Immature natural killer cell (primary cell): ENCODE data around the gene HS3ST2. TPM values are rescaled to one million over a fixed set of nuclear protein-coding genes. Genes with fewer than 3 reads are reported as not detected.
A peak's percentile ranks its signal among the peaks of the same experiment; 100 is the strongest.

Source experiments
- DNase-seq, 3 donors: peaks; one replicate each; pipeline ENCODE4 v3.0.0; 2022; ENCODE audit warnings: mixed read lengths in 1 of 3
- H3K27ac Mint-ChIP-seq, 6 donors: one replicate each; pipeline ENCODE4 v1.8.0; 2020; ENCODE audit warnings: mixed read lengths in 6 of 6, mild to moderate bottlenecking in 5 of 6, inconsistent platforms in 4 of 6, moderate library complexity in 3 of 6
- H3K27me3 Mint-ChIP-seq, 3 donors: one replicate each; pipeline ENCODE4 v1.8.0; 2020 to 2021; ENCODE audit warnings: low read depth in 3 of 3, mild to moderate bottlenecking in 3 of 3, mixed read lengths in 3 of 3, moderate library complexity in 3 of 3, inconsistent platforms in 1 of 3
- H3K36me3 Mint-ChIP-seq, 3 donors: one replicate each; pipeline ENCODE4 v1.8.0; 2020; ENCODE audit warnings: mixed read lengths in 3 of 3, inconsistent platforms in 2 of 3, mild to moderate bottlenecking in 2 of 3
- H3K4me1 Mint-ChIP-seq, 2 donors: one replicate each; pipeline ENCODE4 v1.8.0; 2020; ENCODE audit warnings: inconsistent platforms in 2 of 2, mild to moderate bottlenecking in 2 of 2, mixed read lengths in 2 of 2, moderate library complexity in 1 of 2
- H3K4me3 Mint-ChIP-seq, 5 donors: one replicate each; pipeline ENCODE4 v1.8.0; 2020; ENCODE audit warnings: mild to moderate bottlenecking in 5 of 5, mixed read lengths in 5 of 5, inconsistent platforms in 3 of 5, moderate library complexity in 3 of 5
- H3K9me3 Mint-ChIP-seq, 6 donors: one replicate each; pipeline ENCODE4 v1.8.0; 2020; ENCODE audit warnings: mild to moderate bottlenecking in 6 of 6, mixed read lengths in 6 of 6, inconsistent platforms in 4 of 6, moderate library complexity in 3 of 6
- polyA plus RNA-seq, 3 donors: library from polyadenylated mRNA; unstranded; fragments of 300-500 nt; fragmentation: Illumina TruSeq; gene quantifications; one replicate each; pipeline ENCODE4 v1.2.3, GENCODE V29; 2021

The HS3ST2 gene
- polyA plus RNA-seq, result not detected

DNA sequence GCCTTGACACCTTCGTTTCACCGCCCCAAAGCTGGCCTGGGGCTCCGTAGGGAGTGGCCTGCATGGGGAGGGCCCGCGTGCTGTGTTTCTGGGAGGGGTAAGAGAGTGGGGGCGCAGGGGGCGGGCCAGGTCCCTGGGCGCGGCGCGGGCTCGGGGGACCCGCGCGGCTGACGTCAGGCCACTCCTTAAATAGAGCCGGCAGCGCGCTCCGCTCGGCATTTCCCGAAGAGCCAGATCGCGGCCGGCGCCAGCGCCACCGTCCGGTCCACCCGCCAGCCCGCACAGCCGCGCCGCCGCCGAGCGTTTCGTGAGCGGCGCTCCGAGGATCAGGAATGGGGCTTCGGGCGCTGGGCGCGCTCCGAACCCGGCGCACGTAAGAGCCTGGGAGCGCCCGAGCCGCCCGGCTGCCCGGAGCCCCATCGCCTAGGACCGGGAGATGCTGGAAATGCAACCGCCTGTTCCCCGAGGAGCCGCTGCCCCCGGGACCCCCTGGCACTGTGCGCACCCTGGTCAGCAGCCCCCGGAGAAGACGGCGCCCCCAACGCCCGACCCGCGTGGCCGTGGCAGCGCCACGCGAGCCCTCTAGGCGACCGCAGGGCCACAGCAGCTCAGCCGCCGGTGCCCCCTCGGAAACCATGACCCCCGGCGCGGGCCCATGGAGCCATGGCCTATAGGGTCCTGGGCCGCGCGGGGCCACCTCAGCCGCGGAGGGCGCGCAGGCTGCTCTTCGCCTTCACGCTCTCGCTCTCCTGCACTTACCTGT, at the start of gene HS3ST2:
Gene HS3ST2, plus strand, starts transcription at position 215 of the 763 bp plus-strand sequence. Its CDS starts 449 bp downstream, at position 664.
- peaks cover 6 to 7% (median 7%) of the 10 kb centered on the region in 3 donors for H3K27me3 Mint-ChIP-seq
- H3K4me1 Mint-ChIP-seq, result no peaks in the 10 kb centered on the region
- H3K27ac Mint-ChIP-seq, result no peak within 1 kb of the TSS
- no peaks in the 10 kb centered on the region for H3K9me3 Mint-ChIP-seq
- H3K4me3 Mint-ChIP-seq, result no peak within 1 kb of the TSS
- H3K36me3 Mint-ChIP-seq, result no peaks in the 10 kb centered on the region
- no peak for DNase-seq

DNA sequence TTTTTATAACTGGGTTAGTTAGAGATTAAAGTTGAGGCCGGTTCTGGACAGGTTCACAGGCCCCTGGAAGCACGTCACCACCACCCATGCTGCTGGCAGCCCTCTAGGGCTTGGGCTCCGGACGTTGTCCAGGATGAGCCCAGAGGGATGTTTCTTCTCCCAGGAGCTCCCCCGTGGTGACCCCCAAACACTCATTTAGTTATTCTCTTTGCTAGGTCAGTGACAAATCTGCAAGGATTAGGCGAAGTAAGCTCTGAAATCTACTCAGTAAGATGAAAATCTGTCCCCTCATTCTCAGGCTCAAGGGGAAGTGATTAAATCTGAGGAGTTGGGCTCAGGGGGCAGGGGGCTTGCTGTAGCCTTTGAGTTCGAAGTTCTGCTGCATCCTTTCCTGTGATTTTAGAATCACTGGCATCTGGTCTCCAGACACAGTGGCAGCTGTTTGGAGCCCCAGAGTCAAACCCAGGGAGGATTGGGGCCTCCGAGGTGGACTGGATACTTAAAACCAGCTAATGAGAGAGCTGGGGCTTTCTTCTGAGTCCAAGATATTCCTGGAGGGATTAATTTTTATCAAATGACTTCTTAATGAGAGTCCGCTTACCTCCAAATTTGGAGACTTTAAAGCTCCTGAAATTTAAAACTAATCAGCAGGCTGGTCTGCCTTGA, 49.2 kb upstream of the HS3ST2 start:
- Mint-ChIP-seq H3K27me3 (peaks cover 3 to 8% (median 6%) of the 10 kb centered on the region in 3 donors), H3K9me3 (peaks cover 0 to 1% (median 0%) of the 10 kb centered on the region in 6 donors), H3K36me3 (no peaks in the 10 kb centered on the region), H3K4me1 (no peaks in the 10 kb centered on the region), H3K27ac (no peak overlapping the region), H3K4me3 (no peak overlapping the region)
- DNase-seq, result no peak

DNA sequence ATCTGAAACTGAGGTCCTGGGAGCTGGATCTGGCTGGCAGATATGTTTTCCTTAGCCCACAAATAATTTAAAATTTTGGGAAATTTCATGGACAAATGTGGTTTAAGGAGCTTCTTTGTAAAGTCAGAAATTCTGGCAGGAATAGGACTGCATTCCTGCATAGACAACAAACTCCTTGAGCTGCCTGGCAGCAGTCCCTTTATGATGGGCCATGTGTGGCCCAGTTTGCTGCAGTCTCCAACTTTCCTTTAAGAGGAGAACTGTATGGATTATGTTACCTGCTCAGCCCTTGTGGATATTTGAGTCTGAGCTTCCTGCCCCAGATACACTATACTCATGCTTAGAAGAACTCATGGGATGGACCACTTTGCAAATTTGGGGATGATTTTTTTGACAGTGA, 48.5 kb upstream of the HS3ST2 start:
- no peak overlapping the region for H3K4me3 Mint-ChIP-seq
- H3K27ac Mint-ChIP-seq, result no peak overlapping the region
- H3K36me3 Mint-ChIP-seq, result no peaks in the 10 kb centered on the region
- DNase-seq, result no peak
- no peaks in the 10 kb centered on the region for H3K4me1 Mint-ChIP-seq
- H3K9me3 Mint-ChIP-seq, result no peaks in the 10 kb centered on the region
- H3K27me3 Mint-ChIP-seq, result peaks cover 6 to 8% (median 7%) of the 10 kb centered on the region in 3 donors

- Mint-ChIP-seq H3K27ac (no peak overlapping the region), H3K4me1 (no peaks in the 10 kb centered on the region), H3K9me3 (no peaks in the 10 kb centered on the region), H3K36me3 (no peaks in the 10 kb centered on the region), H3K27me3 (peaks cover 6 to 15% (median 11%) of the 10 kb centered on the region in 3 donors), H3K4me3 (no peak overlapping the region)
- DNase-seq, result no peak
These were observed 43.1 kb upstream of the HS3ST2 start for GRCh38 chr16:22770866-22771265.

DNA sequence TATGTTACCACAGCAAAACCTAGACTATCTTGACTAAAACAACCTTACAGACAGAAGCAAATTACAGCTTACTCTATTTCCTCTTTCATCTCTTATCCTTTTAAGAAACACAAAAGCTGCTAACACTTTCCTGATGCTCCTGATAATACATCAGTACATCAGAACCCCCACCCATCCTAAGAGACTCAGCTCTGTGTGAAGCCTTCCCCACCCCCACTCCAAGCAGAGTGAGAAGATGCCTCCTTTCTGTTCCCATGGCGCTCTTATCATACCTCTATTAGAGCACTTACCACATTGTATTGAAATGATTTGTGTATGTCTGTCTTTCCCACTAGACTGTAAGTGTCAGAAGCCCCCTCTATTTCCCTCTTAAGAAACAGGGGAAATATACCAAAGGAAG, 42.4 kb upstream of the HS3ST2 start:
- Mint-ChIP-seq H3K27ac (no peak overlapping the region), H3K4me3 (no peak overlapping the region), H3K27me3 (peaks cover 6 to 15% (median 11%) of the 10 kb centered on the region in 3 donors), H3K4me1 (no peaks in the 10 kb centered on the region), H3K36me3 (no peaks in the 10 kb centered on the region), H3K9me3 (no peaks in the 10 kb centered on the region)
- no peak for DNase-seq

GRCh38 chr16:22775220-22775922, 38.6 kb upstream of the HS3ST2 start:
- Mint-ChIP-seq H3K27ac (no peak overlapping the region), H3K27me3 (peaks cover 10 to 12% (median 10%) of the 10 kb centered on the region in 3 donors), H3K4me3 (no peak overlapping the region), H3K9me3 (peaks cover 0 to 7% (median 0%) of the 10 kb centered on the region in 6 donors), H3K4me1 (no peaks in the 10 kb centered on the region), H3K36me3 (no peaks in the 10 kb centered on the region)
- DNase-seq, result no peak

DNA sequence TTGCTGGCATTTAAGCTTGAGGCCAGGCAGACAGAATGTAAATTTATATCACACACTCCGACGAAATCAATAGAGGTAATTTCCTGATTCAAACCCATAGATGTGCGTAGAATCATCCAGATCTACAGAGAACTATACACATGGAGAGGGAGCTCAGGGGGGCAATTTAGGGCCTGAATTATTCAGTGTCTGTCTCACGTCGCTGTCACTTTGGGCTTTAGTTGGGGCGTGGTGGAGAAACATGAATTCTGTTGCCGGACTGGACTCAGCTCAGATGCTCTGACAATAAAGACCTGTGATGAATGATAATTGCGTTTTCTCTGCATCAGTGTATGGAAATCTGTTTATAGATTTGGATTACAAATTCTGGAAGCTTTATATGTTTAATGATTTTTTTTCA, 32.5 kb upstream of the HS3ST2 start:
- DNase-seq, result no peak
- no peaks in the 10 kb centered on the region for H3K36me3 Mint-ChIP-seq
- H3K27me3 Mint-ChIP-seq, result peaks cover 2 to 12% (median 9%) of the 10 kb centered on the region in 3 donors
- H3K4me3 Mint-ChIP-seq, result no peak overlapping the region
- H3K27ac Mint-ChIP-seq, result no peak overlapping the region
- H3K9me3 Mint-ChIP-seq, result peaks cover 0 to 10% (median 0%) of the 10 kb centered on the region in 6 donors
- H3K4me1 Mint-ChIP-seq, result peaks cover 3 to 8% of the 10 kb centered on the region in 2 donors

- Mint-ChIP-seq H3K36me3 (no peaks in the 10 kb centered on the region), H3K27me3 (peaks cover 2 to 9% (median 7%) of the 10 kb centered on the region in 3 donors), H3K4me1 (peaks cover 3 to 9% of the 10 kb centered on the region in 2 donors), H3K9me3 (peaks cover 0 to 6% (median 0%) of the 10 kb centered on the region in 6 donors), H3K27ac (no peak overlapping the region), H3K4me3 (no peak overlapping the region)
- no peak for DNase-seq
These were observed 31.6 kb upstream of the HS3ST2 start for GRCh38 chr16:22782314-22782713.

DNA sequence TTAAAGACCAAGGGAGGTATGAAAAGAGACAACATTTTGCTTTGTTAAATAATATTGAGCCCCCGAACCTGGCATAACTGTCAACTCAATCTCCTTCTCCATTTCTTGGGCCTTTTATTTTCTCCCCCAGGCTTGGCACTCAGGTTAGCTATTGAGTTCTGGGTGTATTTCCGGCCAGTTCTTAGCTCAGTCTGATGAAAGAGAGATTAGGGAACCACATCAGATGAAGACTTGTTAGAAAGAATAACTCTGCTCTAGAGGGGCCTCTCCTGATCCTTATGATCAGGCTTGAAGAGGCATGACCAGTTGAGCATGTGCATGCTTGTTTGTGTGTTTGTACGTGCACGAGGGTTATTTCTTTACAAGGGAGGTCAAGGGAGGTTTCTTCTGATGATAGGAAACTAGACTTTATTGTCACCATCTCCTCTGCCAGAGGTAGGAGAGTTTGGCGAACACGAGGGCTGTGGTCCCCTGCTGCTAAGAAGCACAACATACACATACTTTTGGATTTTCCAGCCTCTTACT, 29.2 kb upstream of the HS3ST2 start:
- peaks cover 8 to 18% of the 10 kb centered on the region in 2 donors for H3K4me1 Mint-ChIP-seq
- no peak overlapping the region for H3K4me3 Mint-ChIP-seq
- H3K36me3 Mint-ChIP-seq, result no peaks in the 10 kb centered on the region
- H3K27ac Mint-ChIP-seq, result no peak overlapping the region
- H3K9me3 Mint-ChIP-seq, result peaks cover 0 to 2% (median 0%) of the 10 kb centered on the region in 6 donors
- H3K27me3 Mint-ChIP-seq, result peaks cover 2 to 6% (median 3%) of the 10 kb centered on the region in 3 donors
- DNase-seq, result no peak

DNA sequence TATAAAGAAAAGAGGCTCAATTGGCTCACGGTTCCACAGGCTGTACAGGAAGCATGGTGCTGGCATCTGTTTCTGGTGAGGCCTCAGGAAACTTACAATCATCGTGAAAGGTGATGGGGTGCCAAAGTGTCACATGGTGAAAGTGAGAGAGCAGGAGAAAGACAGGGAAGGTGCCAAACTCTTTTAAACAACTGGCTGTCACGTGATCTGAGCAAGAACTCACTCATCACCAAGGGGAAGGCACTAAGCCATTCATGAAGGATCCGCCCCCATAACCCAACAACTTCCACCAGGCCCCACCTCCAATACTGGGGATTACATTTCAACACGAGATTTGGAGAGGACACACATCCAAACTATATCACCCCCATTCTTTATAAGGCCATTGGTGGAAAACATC, 28.4 kb upstream of the HS3ST2 start:
- Mint-ChIP-seq H3K9me3 (peaks cover 0 to 2% (median 0%) of the 10 kb centered on the region in 6 donors), H3K27me3 (peaks cover 2 to 6% (median 3%) of the 10 kb centered on the region in 3 donors), H3K4me1 (peaks cover 8 to 18% of the 10 kb centered on the region in 2 donors), H3K36me3 (no peaks in the 10 kb centered on the region), H3K4me3 (no peak overlapping the region), H3K27ac (no peak overlapping the region)
- no peak for DNase-seq

- Mint-ChIP-seq H3K36me3 (no peaks in the 10 kb centered on the region), H3K4me3 (peak overlapping the region in 1 of 5 donors; percentile 6), H3K4me1 (peaks cover 8 to 18% of the 10 kb centered on the region in 2 donors), H3K27me3 (peaks cover 3 to 6% (median 4%) of the 10 kb centered on the region in 3 donors), H3K9me3 (peaks cover 0 to 2% (median 0%) of the 10 kb centered on the region in 6 donors), H3K27ac (no peak overlapping the region)
- DNase-seq, result no peak
These were observed 27.7 kb upstream of the HS3ST2 start for GRCh38 chr16:22786284-22786683.

- no peak overlapping the region for H3K4me3 Mint-ChIP-seq
- no peak for DNase-seq
- H3K9me3 Mint-ChIP-seq, result peaks cover 0 to 2% (median 0%) of the 10 kb centered on the region in 6 donors
- no peaks in the 10 kb centered on the region for H3K36me3 Mint-ChIP-seq
- no peak overlapping the region for H3K27ac Mint-ChIP-seq
- H3K27me3 Mint-ChIP-seq, result peaks cover 3 to 6% (median 4%) of the 10 kb centered on the region in 3 donors
- peaks cover 8 to 18% of the 10 kb centered on the region in 2 donors for H3K4me1 Mint-ChIP-seq
These were observed 27.3 kb upstream of the HS3ST2 start for GRCh38 chr16:22786691-22787090.

DNA sequence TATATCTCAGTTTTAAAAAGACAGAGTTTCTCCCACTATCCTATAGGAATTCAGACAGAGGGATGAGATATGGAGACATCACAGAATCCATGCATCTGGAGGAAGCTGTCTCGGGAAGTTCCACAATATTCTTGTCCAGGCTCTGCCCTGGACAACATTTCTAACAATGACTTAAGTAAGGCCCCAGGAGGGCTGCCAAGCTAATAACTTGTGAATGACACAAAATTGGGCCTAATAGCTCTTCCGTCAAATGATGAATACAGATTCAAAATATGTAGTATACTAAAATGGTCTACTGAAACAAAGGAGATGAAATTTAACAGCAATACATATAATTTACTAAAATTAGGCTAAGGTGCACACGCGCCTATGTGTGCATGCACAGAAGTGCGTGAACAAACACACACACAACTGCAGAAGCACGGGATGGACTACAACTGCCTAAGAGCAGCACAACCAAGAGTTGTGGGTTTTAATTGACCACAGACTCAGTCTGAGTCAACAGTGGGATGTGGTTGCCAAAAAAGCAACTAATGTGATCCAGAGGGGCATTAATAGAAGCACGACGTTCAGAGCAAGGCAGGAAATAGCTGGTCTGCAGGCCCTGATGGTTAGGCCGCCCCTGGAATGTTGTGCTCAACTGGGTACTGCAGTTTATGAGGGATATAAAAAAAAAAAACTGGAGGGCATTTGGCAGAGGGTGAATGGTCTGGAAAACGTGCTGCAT, 26.3 kb upstream of the HS3ST2 start:
- Mint-ChIP-seq H3K27ac (no peak overlapping the region), H3K27me3 (peaks cover 2 to 6% (median 3%) of the 10 kb centered on the region in 3 donors), H3K9me3 (peaks cover 0 to 4% (median 0%) of the 10 kb centered on the region in 6 donors), H3K4me3 (peak overlapping the region in 3 of 5 donors; percentile 9 to 25 (median 22)), H3K4me1 (peaks cover 8 to 18% of the 10 kb centered on the region in 2 donors), H3K36me3 (no peaks in the 10 kb centered on the region)
- DNase-seq, result peak in 1 of 3 donors; percentile 2
